Spleen (tissue), 11 donors: Measurements from ENCODE around the gene PPP2R3C. TPM values are rescaled to one million over a fixed set of nuclear protein-coding genes. Genes with fewer than 3 reads are reported as not detected.

Source experiments
- DNase-seq: peaks from one replicate; pipeline ENCODE4 v3.0.0-alpha.2; 2020
- H3K27ac ChIP-seq, 8 donors: fragments of 200-600 bp; sonication (generic) in 7 of 8; 1 replicate in 4 of 8; 2 replicates in 4 of 8; pipeline versions ENCODE4 v1.5.0 to v1.8.0; 2016 to 2021; ENCODE audit warnings: inconsistent platforms in 4 of 8, mild to moderate bottlenecking in 4 of 8, moderate library complexity in 1 of 8
- H3K27me3 ChIP-seq, 7 donors: fragments of 200-600 bp; sonication (generic) in 6 of 7; replicated peaks in 1 of 7; 1 replicate in 4 of 7; 2 replicates in 3 of 7; pipeline versions ENCODE4 v1.5.0 to v1.8.0; 2016 to 2021; ENCODE audit warnings: inconsistent platforms in 3 of 7, mild to moderate bottlenecking in 1 of 7
- H3K36me3 ChIP-seq, 6 donors: fragments of 200-600 bp; sonication (generic) in 5 of 6; 1 replicate in 4 of 6; 2 replicates in 2 of 6; pipeline versions ENCODE4 v1.5.0 to v1.8.0; 2016 to 2021; ENCODE audit warnings: inconsistent platforms in 2 of 6
- H3K4me1 ChIP-seq, 6 donors: fragments of 200-600 bp; sonication (generic) in 5 of 6; 1 replicate in 3 of 6; 2 replicates in 3 of 6; pipeline versions ENCODE4 v1.5.0 to v1.8.0; 2016 to 2021; ENCODE audit warnings: inconsistent platforms in 3 of 6
- H3K4me3 ChIP-seq, 8 donors: fragments of 200-600 bp; sonication (generic) in 7 of 8; 1 replicate in 4 of 8; 2 replicates in 4 of 8; pipeline versions ENCODE4 v1.5.0 to v1.8.0; 2016 to 2021; ENCODE audit warnings: inconsistent platforms in 4 of 8, mild to moderate bottlenecking in 4 of 8, moderate library complexity in 2 of 8
- H3K9me3 ChIP-seq, 8 donors: fragments of 200-600 bp; sonication (generic) in 7 of 8; 1 replicate in 4 of 8; 2 replicates in 4 of 8; pipeline versions ENCODE4 v1.5.0 to v1.8.0; 2016 to 2021; ENCODE audit warnings: inconsistent platforms in 4 of 8
- POLR2A ChIP-seq, 3 donors: fragments of 450-650 bp; IDR thresholded peaks; one replicate each; pipeline ENCODE4 v1.5.1; 2017; ENCODE audit warnings: antibody characterized with exemption in 3 of 3, mild to moderate bottlenecking in 1 of 3
- POLR2AphosphoS5 ChIP-seq, 3 donors: sonication (generic); formaldehyde crosslinking; IDR thresholded peaks; one replicate each; pipeline ENCODE4 v1.5.1; 2017; ENCODE audit warnings: antibody characterized with exemption in 3 of 3
- WGBS, 5 donors: extraction: QIAGEN DNeasy Blood & Tissue Kit in 3 of 5; methylation state at CpG; one replicate each; pipeline versions ENCODE4 v1.1.5 to v1.1.7; 2013 to 2018; 5-methylcytosine and 5-hydroxymethylcytosine counted together
- intact Hi-C: fragments of 100-400 bp; cut with DNase I; formaldehyde crosslinking; loops from one replicate; pipeline ENCODE4 v1.15.0; 2023; ENCODE audit warnings: low total_unique reads
- polyA plus RNA-seq, 3 donors: library from polyadenylated mRNA; stranded (reverse); fragments of 200-250 nt; gene quantifications; one replicate each; pipeline ENCODE4 v1.2.1, GENCODE V29; 2013
- total RNA-seq, 7 donors: library from RNA; depleted of rRNA in 3 of 7; stranded (reverse); fragments of >200 nt in 3 of 7; fragmentation: NEBNext Ultra II Directional in 4 of 7; extraction: Animal tissue kit (Norgen Biotek cat#: 25700) in 4 of 7; gene quantifications; one replicate each; pipeline versions ENCODE4 v1.1.0 to v1.2.1, GENCODE V29; 2016 to 2021
- TF ChIP-seq, protein P1 (sequence below), 11 experiments: fragments of 200-600 bp in 7 of 11; fragments of 450-650 bp in 4 of 11; sonication (generic) in 4 of 11; IDR thresholded peaks in 8 of 11; conservative IDR thresholded peaks in 3 of 11; 1 replicate in 7 of 11; 2 replicates in 4 of 11; pipeline versions ENCODE4 v1.4.0 to v1.8.0; 2016 to 2021; ENCODE audit warnings: antibody characterized with exemption in 11 of 11, inconsistent platforms in 4 of 11, mild to moderate bottlenecking in 1 of 11
- donor health status: healthy with polysubstance abuse.
- donor health status: DM: no; HTN: no; CAD: no; lungs with moderate emphysema.
- donor health status: DM: no; HTN: no; CAD: no.
- donor health status: Bipolar disorder and iron deficiency.
- donor health status: healthy.
- donor health status: DM: no; HTN: no; CAD: no.
- donor health status: DM: yes; HTN: yes; CAD: no.

The PPP2R3C gene
- total and polyA plus RNA-seq, 10 donors = 30.4 to 46.2 (median 36.9) TPM

DNA sequence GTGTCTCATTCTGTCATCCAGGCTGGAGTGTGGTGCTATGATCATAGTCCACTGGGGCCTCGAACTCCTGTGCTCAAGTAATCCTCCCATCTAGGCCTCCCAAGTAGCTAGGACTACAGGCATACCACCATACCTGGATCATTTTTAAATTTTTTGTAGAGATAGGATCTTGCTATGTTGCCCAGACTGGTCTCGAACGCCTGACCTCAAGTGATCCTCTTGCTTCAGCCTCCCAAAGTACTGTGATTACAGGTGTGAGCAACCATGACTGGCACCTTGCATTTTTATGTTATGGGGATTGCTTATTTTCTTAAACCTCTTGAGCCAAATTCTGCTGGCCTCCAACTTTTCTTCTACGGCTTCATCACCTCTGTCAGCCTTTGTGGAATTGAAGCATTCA lies 27.4 kb upstream of the PPP2R3C start:
- TF ChIP-seq POLR2AphosphoS5 (IDR thresholded peaks at IDR 0.05) (no peak), POLR2A (IDR thresholded peaks at IDR 0.05) (no peak)
- TF ChIP-seq, protein P1, sequence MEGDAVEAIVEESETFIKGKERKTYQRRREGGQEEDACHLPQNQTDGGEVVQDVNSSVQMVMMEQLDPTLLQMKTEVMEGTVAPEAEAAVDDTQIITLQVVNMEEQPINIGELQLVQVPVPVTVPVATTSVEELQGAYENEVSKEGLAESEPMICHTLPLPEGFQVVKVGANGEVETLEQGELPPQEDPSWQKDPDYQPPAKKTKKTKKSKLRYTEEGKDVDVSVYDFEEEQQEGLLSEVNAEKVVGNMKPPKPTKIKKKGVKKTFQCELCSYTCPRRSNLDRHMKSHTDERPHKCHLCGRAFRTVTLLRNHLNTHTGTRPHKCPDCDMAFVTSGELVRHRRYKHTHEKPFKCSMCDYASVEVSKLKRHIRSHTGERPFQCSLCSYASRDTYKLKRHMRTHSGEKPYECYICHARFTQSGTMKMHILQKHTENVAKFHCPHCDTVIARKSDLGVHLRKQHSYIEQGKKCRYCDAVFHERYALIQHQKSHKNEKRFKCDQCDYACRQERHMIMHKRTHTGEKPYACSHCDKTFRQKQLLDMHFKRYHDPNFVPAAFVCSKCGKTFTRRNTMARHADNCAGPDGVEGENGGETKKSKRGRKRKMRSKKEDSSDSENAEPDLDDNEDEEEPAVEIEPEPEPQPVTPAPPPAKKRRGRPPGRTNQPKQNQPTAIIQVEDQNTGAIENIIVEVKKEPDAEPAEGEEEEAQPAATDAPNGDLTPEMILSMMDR (IDR thresholded peaks at IDR 0.05 in 8 of 11, conservative IDR thresholded peaks at IDR 0.05 in 3 of 11) = no peak
- H3K9me3 ChIP-seq = no peaks in the 10 kb centered on the region
- peaks cover 0 to 51% (median 2%) of the 10 kb centered on the region in 6 donors for H3K36me3 ChIP-seq
- no peak for DNase-seq
- peaks cover 0 to 8% (median 5%) of the 10 kb centered on the region in 6 donors for H3K4me1 ChIP-seq
- WGBS, 5 donors = 98% methylated on average over 4 of the region's 4 CpGs
- intact Hi-C loops = no loop called here
- H3K4me3 ChIP-seq = no peak overlapping the region
- H3K27ac ChIP-seq = no peak overlapping the region
- no peaks in the 10 kb centered on the region for H3K27me3 ChIP-seq

DNA sequence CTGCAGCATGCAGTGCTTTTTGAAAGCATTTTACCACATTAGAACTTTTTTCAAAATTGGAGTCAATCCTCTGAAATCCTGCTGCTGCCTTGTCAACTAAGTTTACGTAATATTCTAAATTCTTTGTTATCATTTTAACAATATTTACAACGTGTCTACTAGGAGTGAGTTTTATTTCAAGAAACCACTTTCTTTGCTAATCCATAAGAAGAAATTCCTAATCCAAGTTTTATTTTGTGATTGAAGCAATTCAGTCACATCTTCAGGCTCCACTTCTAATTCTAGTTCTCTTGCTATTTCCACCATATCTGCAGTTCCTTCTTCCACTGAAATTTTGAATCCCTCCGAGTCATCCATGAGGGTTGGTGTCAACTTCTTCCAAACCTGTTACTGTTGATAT lies 25.9 kb upstream of the PPP2R3C start:
- Histone ChIP-seq H3K27me3 (no peaks in the 10 kb centered on the region), H3K4me1 (no peaks in the 10 kb centered on the region), H3K9me3 (no peaks in the 10 kb centered on the region), H3K36me3 (peaks cover 0 to 48% (median 6%) of the 10 kb centered on the region in 6 donors), H3K27ac (no peak overlapping the region), H3K4me3 (no peak overlapping the region)
- intact Hi-C loops = no loop called here
- DNase-seq = no peak
- TF ChIP-seq POLR2AphosphoS5 (IDR thresholded peaks at IDR 0.05) (no peak), POLR2A (IDR thresholded peaks at IDR 0.05) (no peak)
- TF ChIP-seq, protein P1 (IDR thresholded peaks at IDR 0.05 in 8 of 11, conservative IDR thresholded peaks at IDR 0.05 in 3 of 11) = no peak
- 87 to 95% (median 92%) methylated on average over 3 of the region's 3 CpGs for WGBS, 5 donors

DNA sequence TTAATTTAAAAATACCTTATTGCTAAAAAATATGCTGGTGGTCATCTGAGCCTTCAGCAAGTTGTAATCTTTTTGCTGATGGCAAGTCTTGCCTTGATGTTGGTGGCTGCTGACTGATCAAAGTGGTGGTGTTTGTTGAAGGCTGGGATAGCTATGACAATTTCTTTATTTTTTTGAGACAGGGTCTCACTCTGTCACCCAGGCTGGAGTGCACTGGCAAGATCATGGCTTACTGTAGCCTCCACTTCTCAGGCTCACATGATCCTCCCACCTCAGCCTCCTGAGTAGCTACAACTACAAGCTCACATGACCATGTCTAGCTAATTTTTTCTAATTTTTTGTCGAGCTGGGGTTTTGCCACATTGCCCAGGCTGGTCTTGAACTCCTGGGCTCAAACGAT lies 25.4 kb upstream of the PPP2R3C start:
- TF ChIP-seq POLR2A (IDR thresholded peaks at IDR 0.05) (no peak), POLR2AphosphoS5 (IDR thresholded peaks at IDR 0.05) (no peak)
- TF ChIP-seq, protein P1 (IDR thresholded peaks at IDR 0.05 in 8 of 11, conservative IDR thresholded peaks at IDR 0.05 in 3 of 11) = no peak
- 91 to 98% (median 92%) methylated on average over 2 of the region's 2 CpGs for WGBS, 5 donors
- intact Hi-C loops = no loop called here

DNA sequence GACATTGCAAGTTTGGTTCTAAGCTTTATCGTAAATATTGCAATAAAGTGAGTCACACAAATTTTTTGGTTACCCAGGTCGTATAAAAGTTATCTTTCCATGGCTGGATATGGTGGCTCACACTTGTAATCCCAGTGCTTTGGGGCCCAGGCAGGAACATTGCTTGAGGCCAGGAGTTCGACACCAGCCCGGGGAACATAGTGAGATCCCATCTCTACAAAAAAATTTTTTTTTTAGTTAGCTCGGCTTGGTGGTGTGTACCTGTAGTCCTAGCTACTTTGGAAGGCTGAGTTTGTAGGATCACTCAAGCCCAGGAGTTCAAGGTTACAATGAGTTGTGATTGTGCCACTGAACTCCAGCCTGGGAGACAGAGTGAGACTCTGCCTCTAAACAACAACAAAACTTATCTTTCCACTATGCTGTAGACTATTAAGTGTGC lies 24.9 kb upstream of the PPP2R3C start:
- no peak for DNase-seq
- Histone ChIP-seq H3K36me3 (peaks cover 0 to 49% (median 13%) of the 10 kb centered on the region in 6 donors), H3K9me3 (no peaks in the 10 kb centered on the region), H3K27ac (no peak overlapping the region), H3K27me3 (no peaks in the 10 kb centered on the region), H3K4me1 (no peaks in the 10 kb centered on the region), H3K4me3 (no peak overlapping the region)
- 91 to 98% (median 95%) methylated on average over 5 of the region's 5 CpGs for WGBS, 5 donors
- TF ChIP-seq, protein P1 (IDR thresholded peaks at IDR 0.05 in 8 of 11, conservative IDR thresholded peaks at IDR 0.05 in 3 of 11) = no peak
- TF ChIP-seq POLR2A (IDR thresholded peaks at IDR 0.05) = no peak
- no peak for TF ChIP-seq POLR2AphosphoS5 (IDR thresholded peaks at IDR 0.05)
- intact Hi-C loops = no loop called here

More for the DNA sequence above, 25.4 kb upstream of the PPP2R3C start:
- no peak overlapping the region for H3K27ac ChIP-seq
- no peaks in the 10 kb centered on the region for H3K9me3 ChIP-seq
- no peaks in the 10 kb centered on the region for H3K27me3 ChIP-seq
- H3K36me3 ChIP-seq = peaks cover 0 to 46% (median 10%) of the 10 kb centered on the region in 6 donors
- DNase-seq = no peak
- no peaks in the 10 kb centered on the region for H3K4me1 ChIP-seq
- H3K4me3 ChIP-seq = no peak overlapping the region
